K562 (cell line): ENCODE data around the gene SUCLG1. TPM values are rescaled to one million over a fixed set of nuclear protein-coding genes. Genes with fewer than 3 reads are reported as not detected.

Source experiments
- ATAC-seq: fragments of 200-7000 bp; cut with Tn5 transposase; 3 replicates; pipeline ENCODE4 v1.9.1; 2020; ENCODE audit warnings: moderate library complexity
- BruUV-seq: library from RNA; stranded (reverse); fragments of 400-500 nt; replicated peaks from 2 replicates; lab custom pipeline; 2021; lab: Mats Ljungman, UMichigan
- CTCF ChIA-PET: fragments of 300-600 bp; formaldehyde crosslinking; extraction: SDS; loops from one replicate; lab custom pipeline; 2021; ENCODE audit warnings: low intra/inter-chr PET ratio; lab: Yijun Ruan, JAX
- POLR2A ChIA-PET: fragments of 300-600, 350-650 bp; sonication (Branson Sonifier 250); formaldehyde crosslinking; extraction: SDS; loops from one replicate; lab custom pipeline; 2021; ENCODE audit warnings: antibody characterized with exemption, inconsistent platforms; lab: Yijun Ruan, JAX
- DNase-seq, 4 experiments: peaks; one replicate each; pipeline versions ENCODE4 v3.0.0 to v3.0.0-alpha.2; 2011 to 2018; ENCODE audit warnings: low spot score in 3 of 4, mixed read lengths in 3 of 4; ENCODE audit errors: extremely low read depth in 1 of 4
- FAIRE-seq: peaks from 2 replicates; lab custom pipeline; 2011; peaks lifted over from hg19 to GRCh38; lab: Jason Lieb, UNC
- H2AFZ ChIP-seq: 2 replicates; pipeline ENCODE4 v1.6.0; 2011; ENCODE audit warnings: low read depth, low read length, control low read depth, inconsistent platforms
- H3K27ac ChIP-seq: fragments of 200-600 bp; 3 replicates; pipeline ENCODE4 v1.8.0; 2011; ENCODE audit warnings: low read depth, mild to moderate bottlenecking, control low read depth, inconsistent platforms, low read length, moderate library complexity, mixed read lengths; ENCODE audit errors: extremely low read depth
- H3K27me3 ChIP-seq, 2 experiments: fragments of 300-600 bp in 1 of 2; 2 replicates in 1 of 2; 3 replicates in 1 of 2; pipeline versions ENCODE4 v1.6.0 to v1.8.0; 2011; ENCODE audit warnings: inconsistent platforms in 2 of 2, low read length in 2 of 2, mild to moderate bottlenecking in 1 of 2, mixed read lengths in 1 of 2, moderate library complexity in 1 of 2; ENCODE audit not compliant: control insufficient read depth in 2 of 2, insufficient read depth in 2 of 2
- H3K36me3 ChIP-seq: fragments of 300-600 bp; 3 replicates; pipeline ENCODE4 v1.8.0; 2011; ENCODE audit warnings: mild to moderate bottlenecking, low read length, inconsistent platforms; ENCODE audit not compliant: control insufficient read depth, insufficient read depth
- H3K4me1 ChIP-seq, 2 experiments: fragments of 200-600 bp in 1 of 2; replicated peaks in 1 of 2; 2 replicates in 1 of 2; 3 replicates in 1 of 2; pipeline versions ENCODE4 v1.5.1 to v1.8.0; 2011; ENCODE audit warnings: inconsistent platforms in 2 of 2, low read length in 2 of 2, mild to moderate bottlenecking in 1 of 2, mixed read lengths in 1 of 2, moderate library complexity in 1 of 2; ENCODE audit not compliant: control insufficient read depth in 2 of 2, insufficient read depth in 2 of 2
- H3K4me2 ChIP-seq: 2 replicates; pipeline ENCODE4 v1.6.1; 2011; ENCODE audit warnings: low read length, control low read depth, inconsistent platforms, mixed read lengths; ENCODE audit not compliant: insufficient read depth
- H3K4me3 ChIP-seq: fragments of 200-600 bp; sonication (generic), shearing (Covaris generic); 2 replicates; pipeline ENCODE4 v1.5.1; 2016; ENCODE audit warnings: control low read depth, inconsistent platforms
- H3K79me2 ChIP-seq: fragments of 200-600 bp; 3 replicates; pipeline ENCODE4 v1.8.0; 2011; ENCODE audit warnings: low read length, inconsistent platforms; ENCODE audit not compliant: control insufficient read depth, insufficient read depth
- H3K9ac ChIP-seq, 2 experiments: 2 replicates each; pipeline versions ENCODE4 v1.6.0 to v1.6.1; 2011; ENCODE audit warnings: low read depth in 2 of 2, low read length in 2 of 2, control low read depth in 1 of 2, inconsistent platforms in 1 of 2, mild to moderate bottlenecking in 1 of 2, mixed read lengths in 1 of 2; ENCODE audit not compliant: insufficient read depth in 1 of 2
- H3K9me1 ChIP-seq: one replicate; pipeline ENCODE4 v1.6.0; 2011; ENCODE audit warnings: inconsistent platforms, mild to moderate bottlenecking, low read length, moderate library complexity; ENCODE audit not compliant: control insufficient read depth, insufficient read depth
- H3K9me3 ChIP-seq: replicated peaks from 2 replicates; pipeline ENCODE4 v1.5.1; 2011; ENCODE audit warnings: low read depth, low read length, inconsistent platforms; ENCODE audit not compliant: control insufficient read depth, insufficient read depth
- H4K20me1 ChIP-seq: replicated peaks from 2 replicates; pipeline ENCODE4 v1.6.1; 2011; ENCODE audit warnings: low read length, inconsistent platforms, mixed read lengths; ENCODE audit not compliant: control insufficient read depth, insufficient read depth
- BRD4 ChIP-seq: fragments of 200-600 bp; sonication (generic); IDR thresholded peaks from 2 replicates; pipeline ENCODE4 v1.6.1; 2017; ENCODE audit warnings: inconsistent platforms
- CEBPB ChIP-seq: fragments of 450-650 bp; IDR thresholded peaks from 2 replicates; pipeline ENCODE4 v1.6.1; 2016; ENCODE audit warnings: missing genetic modification characterization, missing compliant biosample characterization
- CEBPG ChIP-seq, 3 experiments: fragments of 200-800 bp in 1 of 3; sonication (Bioruptor generic) in 1 of 3; sonication (generic) in 1 of 3; formaldehyde crosslinking in 1 of 3; IDR thresholded peaks in 2 of 3; conservative IDR thresholded peaks in 1 of 3; 2 replicates each; pipeline versions ENCODE4 v1.6.1 to v1.8.0; 2016 to 2022; ENCODE audit warnings: missing compliant biosample characterization in 2 of 3, missing genetic modification characterization in 2 of 3, mild to moderate bottlenecking in 1 of 3, missing genetic modification reagents in 1 of 3
- FOXK2 ChIP-seq, 2 experiments: fragments of 450-650 bp; IDR thresholded peaks in 1 of 2; conservative IDR thresholded peaks in 1 of 2; 2 replicates each; pipeline ENCODE4 v1.6.1; 2016; ENCODE audit warnings: low read depth in 2 of 2, mild to moderate bottlenecking in 1 of 2
- PRDM10 ChIP-seq: fragments of 450-650 bp; IDR thresholded peaks from 2 replicates; pipeline ENCODE4 v1.6.1; 2018; ENCODE audit not compliant: partially characterized antibody
- RBM14 ChIP-seq: fragments of 200-400 bp; formaldehyde crosslinking; IDR thresholded peaks from 2 replicates; pipeline ENCODE4 v1.6.1; 2018; ENCODE audit warnings: low read depth, mild to moderate bottlenecking, low read length, moderate library complexity, borderline replicate concordance; ENCODE audit not compliant: insufficient read depth
- RFX5 ChIP-seq: IDR thresholded peaks from 2 replicates; pipeline ENCODE4 v1.6.1; 2011; ENCODE audit warnings: low read depth, mild to moderate bottlenecking, improper control_type of control experiment, low read length
- RFX7 ChIP-seq: fragments of 250-450 bp; sonication (Bioruptor Pico); IDR thresholded peaks from 2 replicates; pipeline ENCODE4 v1.5.1; 2021; ENCODE audit warnings: mild to moderate bottlenecking
- TRIM24 ChIP-seq, 2 experiments: fragments of 450-650 bp; IDR thresholded peaks; 2 replicates each; pipeline ENCODE4 v1.6.1; 2016
- ZNF197 ChIP-seq: fragments of 200-800 bp; sonication (Bioruptor generic); IDR thresholded peaks from 2 replicates; pipeline ENCODE4 v1.6.1; 2016; ENCODE audit warnings: low read depth, missing genetic modification characterization, missing compliant biosample characterization
- ZNF780A ChIP-seq: fragments of 250-450 bp; sonication (Bioruptor Pico); IDR thresholded peaks from 2 replicates; pipeline ENCODE4 v1.5.0; 2021; ENCODE audit warnings: mild to moderate bottlenecking
- ZSCAN29 ChIP-seq: fragments of 450-650 bp; IDR thresholded peaks from 2 replicates; pipeline ENCODE4 v1.6.1; 2017
- WGBS: fragments of 100-300 bp; shearing (Covaris generic); methylation state at CpG from one replicate; pipeline ENCODE4 v1.1.6; 2016; ENCODE audit warnings: low coverage, mixed read lengths; ENCODE audit not compliant: insufficient coverage; ENCODE audit errors: missing lambda C conversion rate; 5-methylcytosine and 5-hydroxymethylcytosine counted together
- in situ Hi-C: fragments of 300-500 bp; cut with MboI; formaldehyde crosslinking; loops from 4 replicates; pipeline ENCODE4 v1.15.0; 2018; ENCODE audit warnings: inconsistent platforms, mixed read lengths
- intact Hi-C: fragments of 100-400 bp; cut with micrococcal nuclease; formaldehyde crosslinking; loops from 2 replicates; pipeline ENCODE4 v1.14.2; 2022
- polyA plus RNA-seq, 8 experiments: library from polyadenylated mRNA; depleted of rRNA in 4 of 8; stranded (reverse) in 5 of 8; unstranded in 3 of 8; fragments of >200 nt; fragmentation: Nextera tagmentation in 2 of 8; fragmentation: Illumina TruSeq in 1 of 8; extraction: Ambion mirVana in 2 of 8; extraction: Trizol in 1 of 8; gene quantifications; 2 replicates each; pipeline versions ENCODE4 v1.2.1 to v1.2.3, GENCODE V29; 2011 to 2014; ENCODE audit warnings: inconsistent platforms in 1 of 8, missing spikeins in 1 of 8
- total RNA-seq, 7 experiments: library from RNA; depleted of rRNA in 6 of 7; stranded (reverse); fragments of >200 nt in 6 of 7; fragmentation: Illumina TruSeq in 2 of 7; extraction: Trizol in 2 of 7; gene quantifications; 2 replicates each; pipeline versions ENCODE4 v1.2.1 to v1.2.3, GENCODE V29; 2011 to 2021; ENCODE audit warnings: low replicate concordance in 1 of 7
- TF ChIP-seq, protein P1 (sequence below): fragments of 450-650 bp; formaldehyde crosslinking; conservative IDR thresholded peaks from 2 replicates; pipeline ENCODE4 v1.4.0; 2022; ENCODE audit warnings: mild to moderate bottlenecking, missing genetic modification characterization
- TF ChIP-seq, protein P2 (sequence below): sonication (generic); formaldehyde crosslinking; IDR thresholded peaks from 2 replicates; pipeline ENCODE4 v1.8.0; 2022; ENCODE audit warnings: mild to moderate bottlenecking, missing genetic modification reagents

The SUCLG1 gene
- total and polyA plus RNA-seq, 9 of the 15 experiments (the other 6 are each of a cell fraction or from before 2014, with no cell fraction given) = 90.5 to 325 (median 115) TPM

DNA sequence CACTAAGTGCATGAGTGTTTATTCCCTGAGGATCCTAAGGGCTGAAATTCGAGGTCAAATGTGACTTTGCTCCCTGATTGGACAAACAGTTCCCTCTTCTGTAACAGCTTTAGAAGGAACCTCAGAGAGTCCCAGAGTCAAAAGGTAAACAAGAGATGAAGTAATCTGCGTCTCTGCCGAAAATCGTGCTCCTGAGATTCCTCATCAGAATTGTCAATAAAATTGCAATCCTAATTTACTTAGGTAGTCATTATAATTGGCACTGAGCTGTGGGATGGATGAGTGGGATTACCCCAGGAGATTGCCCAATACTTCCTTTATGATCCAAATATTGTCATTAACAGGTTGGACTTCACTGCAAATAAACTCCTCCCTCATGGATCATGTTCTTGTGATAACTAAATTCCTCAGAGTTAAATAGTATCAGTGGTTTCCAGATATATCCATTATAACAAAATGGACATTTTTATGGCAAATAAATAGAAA, 907 bp upstream of the SUCLG1 start (continued):
- TF ChIP-seq TRIM24 (IDR thresholded peaks at IDR 0.05) (no peak), ZNF197 (CRISPR knock-in tag) (no peak), BRD4 (no peak), RFX5 (no peak), CEBPG (CRISPR knock-in tag; IDR thresholded peaks at IDR 0.05) (no peak), CEBPG (tag; conservative IDR thresholded peaks at IDR 0.05 in 1 of 2, IDR thresholded peaks at IDR 0.05 in 1 of 2) (peak; percentile 76 to 85), FOXK2 (conservative IDR thresholded peaks at IDR 0.05 in 1 of 2, IDR thresholded peaks at IDR 0.05 in 1 of 2; ENCODE audit: low read depth in 2 of 2) (peak; percentile 68 to 84), RFX7 (CRISPR knock-in tag) (no peak), ZNF780A (CRISPR knock-in tag) (no peak), CEBPB (tag) (peak; percentile 87)

DNA sequence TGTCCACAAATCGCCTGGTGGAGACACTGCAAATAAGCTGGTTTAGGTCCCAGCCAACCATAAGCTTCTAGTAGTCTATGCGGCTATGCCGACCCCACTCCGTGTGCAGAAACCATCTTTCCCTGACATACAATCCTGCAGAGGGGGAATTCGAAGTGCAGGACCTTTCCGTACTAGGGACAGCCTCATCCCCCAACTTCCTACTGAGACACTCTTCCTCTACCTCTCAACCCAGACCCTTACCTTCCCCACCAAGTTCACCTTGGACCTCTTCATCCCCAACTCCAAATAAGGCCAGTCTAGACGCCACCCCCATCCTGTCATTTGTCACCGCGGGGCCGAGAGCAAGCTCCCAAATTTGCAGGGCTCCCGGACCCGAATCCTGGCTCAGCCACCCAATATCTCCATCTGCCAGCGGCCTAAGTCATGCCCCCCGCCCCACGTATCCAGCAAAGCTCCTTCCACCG, 496 bp downstream of the SUCLG1 start:
- Histone ChIP-seq H3K4me3 (peak overlapping the region; percentile 91), H4K20me1 (0 out of 2 replicates have a peak, but pooled peaks cover 6% of the 10 kb centered on the region), H3K4me2 (peak overlapping the region; percentile 92), H3K9ac (peak overlapping the region; percentile 86 to 93), H3K9me1 (no peaks in the 10 kb centered on the region), H3K36me3 (peaks cover 20% of the 10 kb centered on the region; the same call in 2 of the 3 replicates), H3K27me3 (no peaks in the 10 kb centered on the region), H3K9me3 (no peaks in the 10 kb centered on the region), H3K79me2 (peaks cover 55% of the 10 kb centered on the region), H3K27ac (peak overlapping the region; percentile 87), H2AFZ (peak overlapping the region; percentile 98), H3K4me1 (peaks cover 0 to 11% of the 10 kb centered on the region in 2 experiments; a peak in 2 of 5 replicates)
- peak; percentile 66 for ATAC-seq
- in situ Hi-C loops (no loop called here), intact Hi-C loops (no loop called here)
- BruUV-seq = TSS peak; percentile 67
- ChIA-PET POLR2A (interaction anchor here (1.1 to 1.3 kb wide), 2 partner anchors 10 to 58 kb away, joined by 3 to 6 read pairs; no protein-coding TSS in a partner anchor), CTCF (no interaction called here)
- WGBS = 0% methylated on average over 15 of the region's 16 CpGs
- peak; percentile 15 to 27 (median 22) for DNase-seq
- FAIRE-seq = no peak
- TF ChIP-seq ZSCAN29 (peak; percentile 97), RBM14 (no peak), PRDM10 (peak; percentile 87)
- TF ChIP-seq, protein P1, sequence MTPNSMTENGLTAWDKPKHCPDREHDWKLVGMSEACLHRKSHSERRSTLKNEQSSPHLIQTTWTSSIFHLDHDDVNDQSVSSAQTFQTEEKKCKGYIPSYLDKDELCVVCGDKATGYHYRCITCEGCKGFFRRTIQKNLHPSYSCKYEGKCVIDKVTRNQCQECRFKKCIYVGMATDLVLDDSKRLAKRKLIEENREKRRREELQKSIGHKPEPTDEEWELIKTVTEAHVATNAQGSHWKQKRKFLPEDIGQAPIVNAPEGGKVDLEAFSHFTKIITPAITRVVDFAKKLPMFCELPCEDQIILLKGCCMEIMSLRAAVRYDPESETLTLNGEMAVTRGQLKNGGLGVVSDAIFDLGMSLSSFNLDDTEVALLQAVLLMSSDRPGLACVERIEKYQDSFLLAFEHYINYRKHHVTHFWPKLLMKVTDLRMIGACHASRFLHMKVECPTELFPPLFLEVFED (CRISPR knock-in tag) = peak; percentile 70; the same call in 1 of the 2 replicates
- TF ChIP-seq, protein P2, sequence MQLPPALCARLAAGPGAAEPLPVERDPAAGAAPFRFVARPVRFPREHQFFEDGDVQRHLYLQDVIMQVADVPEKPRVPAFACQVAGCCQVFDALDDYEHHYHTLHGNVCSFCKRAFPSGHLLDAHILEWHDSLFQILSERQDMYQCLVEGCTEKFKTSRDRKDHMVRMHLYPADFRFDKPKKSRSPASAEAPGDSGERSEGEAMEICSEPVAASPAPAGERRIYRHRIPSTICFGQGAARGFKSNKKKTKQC = 0 out of 2 replicates have a peak, but pooled peaks have one; percentile 16
